Measurements from ENCODE around the gene EFCAB7. TPM values are rescaled to one million over a fixed set of nuclear protein-coding genes. Genes with fewer than 3 reads are reported as not detected.

Gene EFCAB7
- total and polyA plus RNA-seq, 2 of the 8 experiments (the other 6 are each of a cell fraction or from before 2014, with no cell fraction given): 1.1 to 3.1 TPM

DNA sequence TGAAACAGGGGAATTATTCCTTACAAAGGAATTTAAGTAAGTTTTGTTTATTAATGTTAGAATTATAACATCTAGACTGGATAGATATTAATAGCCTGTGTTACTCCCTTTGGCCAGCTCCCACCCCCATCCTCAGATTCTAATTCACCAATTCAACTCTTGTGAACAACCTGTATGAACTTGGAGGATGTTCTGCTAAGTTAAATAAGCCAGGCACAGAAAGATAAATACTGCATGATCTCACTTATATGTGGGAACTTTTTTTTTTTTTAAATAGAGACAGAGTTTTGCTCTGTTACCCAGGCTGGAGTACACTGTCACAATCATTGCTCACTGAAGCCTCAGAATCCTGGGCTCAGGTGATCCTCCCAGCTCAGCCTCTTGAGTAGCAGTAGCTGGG is 32.2 kb downstream of the EFCAB7 start:
- no peak overlapping the region for H4K8ac ChIP-seq (ENCODE audit: extremely low read depth, insufficient read depth, low read length)
- H3K27me3 ChIP-seq (replicated peaks in 1 of 4; ENCODE audit: control insufficient read depth in 3 of 4, extremely low read depth in 1 of 4, insufficient read depth in 3 of 4, low read length in 3 of 4): no peaks in the 10 kb centered on the region
- H2BK15ac ChIP-seq (ENCODE audit: low read length): no peak overlapping the region
- H2BK120ac ChIP-seq (replicated peaks; ENCODE audit: low read depth, low read length): no peak overlapping the region
- no peak overlapping the region for H3K4ac ChIP-seq (replicated peaks; ENCODE audit: insufficient read length, low read depth, low read length)
- H2BK20ac ChIP-seq (ENCODE audit: low read length): no peak overlapping the region
- no peak overlapping the region for H2BK5ac ChIP-seq (ENCODE audit: low read depth, low read length)
- ChIA-PET POLR2A (ENCODE audit: partially characterized antibody) (interaction anchor here (1.0 kb wide), 1 partner anchor 46 kb away, joined by 3 read pairs; no protein-coding TSS in a partner anchor), CTCF (ENCODE audit: partially characterized antibody) (interaction anchor here (0.6 to 11.7 kb wide), 6 partner anchors 17 to 53 kb away, joined by 3 to 153 read pairs (median 4); no protein-coding TSS in a partner anchor)
- no peaks in the 10 kb centered on the region for H3K9me3 ChIP-seq (ENCODE audit: insufficient read depth in 2 of 2, low read depth in 1 of 2, low read length in 1 of 2)
- H3K14ac ChIP-seq (ENCODE audit: insufficient read length): no peak overlapping the region
- no peaks in the 10 kb centered on the region for H3K79me2 ChIP-seq (ENCODE audit: control insufficient read depth in 1 of 2, insufficient read depth in 2 of 2, low read length in 2 of 2)
- H3K4me2 ChIP-seq (ENCODE audit: insufficient read depth in 1 of 2, low read depth in 2 of 2, low read length in 2 of 2): no peak overlapping the region
- H3K9ac ChIP-seq (replicated peaks in 1 of 4; ENCODE audit: extremely low read depth in 1 of 4, low read depth in 3 of 4, low read length in 3 of 4): no peak overlapping the region
- no peak overlapping the region for H3K18ac ChIP-seq (ENCODE audit: extremely low read depth, low read length)
- H3K56ac ChIP-seq (replicated peaks; ENCODE audit: insufficient read length, low read depth, low read length): no peak overlapping the region
- H3K36me3 ChIP-seq (ENCODE audit: control insufficient read depth in 2 of 4, insufficient read depth in 4 of 4, low read length in 3 of 4): no peaks in the 10 kb centered on the region
- no peak overlapping the region for H3K27ac ChIP-seq (ENCODE audit: low read depth, low read length)
- DNase-seq (ENCODE audit: low read depth in 1 of 2, low spot score in 2 of 2): no peak
- no peaks in the 10 kb centered on the region for H3K23me2 ChIP-seq (ENCODE audit: low read depth, low read length)
- H2AK5ac ChIP-seq (ENCODE audit: low read depth, low read length): no peak overlapping the region
- no peak overlapping the region for H2AFZ ChIP-seq (ENCODE audit: low read length)
- H3K4me3 ChIP-seq (ENCODE audit: extremely low read depth in 1 of 4, insufficient read depth in 2 of 4, low read depth in 3 of 4, low read length in 4 of 4): no peak overlapping the region
- H3K4me1 ChIP-seq (replicated peaks in 1 of 4; ENCODE audit: control insufficient read depth in 3 of 4, insufficient read depth in 4 of 4, low read length in 3 of 4): peaks cover 0 to 4% (median 0%) of the 10 kb centered on the region in 4 experiments; a peak in 1 of 7 replicates
- no peak for FAIRE-seq
- H3K79me1 ChIP-seq (ENCODE audit: low read depth, low read length): no peaks in the 10 kb centered on the region
- TF ChIP-seq TBP (IDR thresholded peaks at IDR 0.05; ENCODE audit: low read depth, low read length) (no peak), PHF8 (conservative IDR thresholded peaks at IDR 0.05; ENCODE audit: low read depth, low read length) (no peak), POLR2AphosphoS5 (IDR thresholded peaks at IDR 0.05; ENCODE audit: low read depth, low read length) (no peak), EGR1 (IDR thresholded peaks at IDR 0.05; ENCODE audit: borderline replicate concordance, low read depth, low read length) (no peak), RNF2 (IDR thresholded peaks at IDR 0.05; ENCODE audit: borderline replicate concordance, low read depth, low read length, missing control alignments, poor library complexity, severe bottlenecking) (no peak), RBBP5 (IDR thresholded peaks at IDR 0.05; ENCODE audit: borderline replicate concordance, low read depth, low read length) (no peak), GABPA (IDR thresholded peaks at IDR 0.05; ENCODE audit: borderline replicate concordance, insufficient read depth, low read length) (no peak), TAF7 (optimal IDR thresholded peaks at IDR 0.05; ENCODE audit: borderline replicate concordance, low read depth, low read length) (no peak), YY1 (IDR thresholded peaks at IDR 0.05; ENCODE audit: low read depth, low read length) (no peak), CREB1 (IDR thresholded peaks at IDR 0.05) (no peak), CHD1 (IDR thresholded peaks at IDR 0.05; ENCODE audit: low read depth, low read length) (no peak), BACH1 (IDR thresholded peaks at IDR 0.05; ENCODE audit: low read length) (no peak), SP1 (IDR thresholded peaks at IDR 0.05; ENCODE audit: low read depth, low read length) (no peak), CBX5 (IDR thresholded peaks at IDR 0.05; ENCODE audit: low read depth, low read length) (no peak)
- TF ChIP-seq, protein P1, sequence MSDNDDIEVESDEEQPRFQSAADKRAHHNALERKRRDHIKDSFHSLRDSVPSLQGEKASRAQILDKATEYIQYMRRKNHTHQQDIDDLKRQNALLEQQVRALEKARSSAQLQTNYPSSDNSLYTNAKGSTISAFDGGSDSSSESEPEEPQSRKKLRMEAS (IDR thresholded peaks at IDR 0.05): no peak
- H4K5ac ChIP-seq (ENCODE audit: insufficient read length, low read depth, low read length): no peak overlapping the region
- H4K20me1 ChIP-seq (replicated peaks in 1 of 2; ENCODE audit: control insufficient read depth in 1 of 2, insufficient read depth in 2 of 2, low read length in 2 of 2): no peaks in the 10 kb centered on the region
- H2BK12ac ChIP-seq (ENCODE audit: low read depth, low read length): no peak overlapping the region
- H4K91ac ChIP-seq (replicated peaks; ENCODE audit: insufficient read length, low read length): no peak overlapping the region
- no peak overlapping the region for H3K23ac ChIP-seq (ENCODE audit: insufficient read length)

Measured in H1 (cell line).